ENCODE measurements around the gene ATP13A4.

ATP13A4 gene

DNA sequence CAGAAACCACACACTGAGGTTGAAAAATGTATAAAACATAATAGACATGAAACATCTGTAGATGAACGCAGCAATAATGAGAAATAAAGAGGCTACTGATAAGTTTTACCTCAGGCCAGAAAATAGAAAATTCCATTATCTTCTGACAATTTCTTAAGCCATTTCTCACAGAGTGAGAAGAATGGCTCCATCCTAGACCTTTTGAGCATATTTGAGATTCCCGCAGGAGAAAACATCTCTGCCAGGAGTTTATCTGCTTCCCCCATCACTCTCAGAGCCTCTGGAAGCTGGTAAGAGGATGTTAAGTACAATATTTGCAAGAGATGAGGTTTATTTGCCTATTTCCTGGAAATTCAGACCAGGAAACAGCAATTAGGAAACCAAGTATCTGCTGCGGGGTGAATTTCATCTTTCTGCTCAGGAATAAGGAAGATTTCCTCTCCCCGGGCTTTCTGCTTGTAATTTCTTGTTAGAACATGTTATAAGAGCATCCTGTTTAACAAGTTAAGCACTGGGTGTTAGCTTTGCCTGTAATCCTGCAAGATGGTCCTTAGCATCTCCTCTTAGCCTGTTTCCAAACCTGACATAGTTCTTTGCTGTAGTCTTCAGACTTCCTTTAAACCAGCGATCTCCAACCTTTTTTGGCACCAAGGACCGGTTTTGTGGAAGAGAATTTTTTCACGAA, 54.8 kb downstream of the ATP13A4 start:
- TF ChIP-seq, protein P1, sequence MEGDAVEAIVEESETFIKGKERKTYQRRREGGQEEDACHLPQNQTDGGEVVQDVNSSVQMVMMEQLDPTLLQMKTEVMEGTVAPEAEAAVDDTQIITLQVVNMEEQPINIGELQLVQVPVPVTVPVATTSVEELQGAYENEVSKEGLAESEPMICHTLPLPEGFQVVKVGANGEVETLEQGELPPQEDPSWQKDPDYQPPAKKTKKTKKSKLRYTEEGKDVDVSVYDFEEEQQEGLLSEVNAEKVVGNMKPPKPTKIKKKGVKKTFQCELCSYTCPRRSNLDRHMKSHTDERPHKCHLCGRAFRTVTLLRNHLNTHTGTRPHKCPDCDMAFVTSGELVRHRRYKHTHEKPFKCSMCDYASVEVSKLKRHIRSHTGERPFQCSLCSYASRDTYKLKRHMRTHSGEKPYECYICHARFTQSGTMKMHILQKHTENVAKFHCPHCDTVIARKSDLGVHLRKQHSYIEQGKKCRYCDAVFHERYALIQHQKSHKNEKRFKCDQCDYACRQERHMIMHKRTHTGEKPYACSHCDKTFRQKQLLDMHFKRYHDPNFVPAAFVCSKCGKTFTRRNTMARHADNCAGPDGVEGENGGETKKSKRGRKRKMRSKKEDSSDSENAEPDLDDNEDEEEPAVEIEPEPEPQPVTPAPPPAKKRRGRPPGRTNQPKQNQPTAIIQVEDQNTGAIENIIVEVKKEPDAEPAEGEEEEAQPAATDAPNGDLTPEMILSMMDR (conservative IDR thresholded peaks at IDR 0.05; ENCODE audit: low read depth, low read length) = no peak
- DNase-seq (ENCODE audit: low read depth) = no peak
- H3K4me3 ChIP-seq (ENCODE audit: low read length) = no peak overlapping the region

DNA sequence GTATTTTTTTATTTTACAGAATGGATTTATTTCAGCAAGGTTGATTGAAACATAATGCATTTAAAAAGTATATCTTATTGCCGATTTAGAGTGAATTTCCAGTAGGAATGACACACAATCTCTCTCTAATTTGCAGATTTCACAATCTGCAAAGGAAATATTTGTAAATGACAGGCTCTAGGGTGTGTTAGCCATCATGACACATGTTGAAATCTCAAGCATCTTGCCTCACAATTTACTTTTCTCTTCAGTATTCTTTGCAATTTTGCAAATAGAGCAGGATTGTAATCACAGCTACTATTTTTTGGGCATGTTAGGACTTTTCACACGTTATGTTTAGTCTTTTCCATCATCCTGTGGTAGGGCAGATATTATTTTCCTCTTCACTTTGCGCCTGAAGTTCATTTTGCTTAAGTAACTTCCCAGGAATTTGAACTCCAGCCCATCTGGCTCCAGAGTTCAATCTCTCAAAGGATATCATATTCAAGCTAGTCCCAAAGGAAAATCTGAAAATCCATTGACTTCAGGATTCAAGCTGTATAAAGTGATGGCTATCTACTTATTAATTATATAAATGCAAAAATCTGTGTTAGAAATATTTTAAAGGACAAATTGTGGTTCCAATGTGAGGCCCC, 55.4 kb downstream of the ATP13A4 start:
- DNase-seq (ENCODE audit: low read depth) = no peak
- TF ChIP-seq, protein P1 (conservative IDR thresholded peaks at IDR 0.05; ENCODE audit: low read depth, low read length) = no peak
- H3K4me3 ChIP-seq (ENCODE audit: low read length) = no peak overlapping the region

DNA sequence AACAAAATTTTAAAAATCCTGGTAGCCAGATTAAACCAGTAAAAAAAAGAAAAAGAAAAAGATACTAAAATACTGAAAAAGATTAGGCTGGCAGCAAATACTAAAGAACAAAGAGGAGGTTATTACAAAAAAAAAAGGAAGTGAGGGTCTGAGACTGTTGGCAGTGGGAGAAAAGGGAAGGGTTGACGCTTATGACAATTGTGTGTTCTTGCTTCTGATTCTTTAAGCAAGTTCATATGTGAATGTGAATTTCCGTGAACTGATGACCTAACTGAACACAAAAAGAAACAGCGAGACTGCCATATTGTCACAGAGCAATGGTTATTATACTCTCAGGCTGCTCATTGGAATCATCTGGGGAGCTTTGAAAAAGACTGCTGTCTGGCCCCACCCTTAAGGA, 56.5 kb downstream of the ATP13A4 start:
- no peak overlapping the region for H3K4me3 ChIP-seq (ENCODE audit: low read length)
- DNase-seq (ENCODE audit: low read depth) = no peak
- TF ChIP-seq, protein P1 (conservative IDR thresholded peaks at IDR 0.05; ENCODE audit: low read depth, low read length) = no peak

DNA sequence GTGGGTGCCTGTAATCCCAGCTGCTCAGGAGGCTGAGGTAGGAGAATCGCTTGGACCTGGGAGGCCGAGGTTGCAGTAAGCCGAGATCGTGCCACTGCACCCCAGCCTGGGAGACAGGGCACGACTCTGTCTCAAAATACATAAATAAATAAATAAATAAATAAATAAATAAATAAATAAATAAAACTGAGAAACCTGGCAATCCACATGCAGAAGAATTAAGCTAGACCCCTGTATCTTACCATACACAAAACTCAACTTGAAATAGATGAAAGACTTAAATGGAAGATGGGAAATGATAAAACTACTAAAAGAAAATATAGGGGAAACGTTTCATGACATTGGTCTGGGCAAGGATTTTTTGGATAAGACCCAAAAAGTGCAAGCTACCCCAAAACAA, 58.0 kb downstream of the ATP13A4 start:
- DNase-seq (ENCODE audit: low read depth) = no peak
- no peak overlapping the region for H3K4me3 ChIP-seq (ENCODE audit: low read length)
- TF ChIP-seq, protein P1 (conservative IDR thresholded peaks at IDR 0.05; ENCODE audit: low read depth, low read length) = no peak

DNA sequence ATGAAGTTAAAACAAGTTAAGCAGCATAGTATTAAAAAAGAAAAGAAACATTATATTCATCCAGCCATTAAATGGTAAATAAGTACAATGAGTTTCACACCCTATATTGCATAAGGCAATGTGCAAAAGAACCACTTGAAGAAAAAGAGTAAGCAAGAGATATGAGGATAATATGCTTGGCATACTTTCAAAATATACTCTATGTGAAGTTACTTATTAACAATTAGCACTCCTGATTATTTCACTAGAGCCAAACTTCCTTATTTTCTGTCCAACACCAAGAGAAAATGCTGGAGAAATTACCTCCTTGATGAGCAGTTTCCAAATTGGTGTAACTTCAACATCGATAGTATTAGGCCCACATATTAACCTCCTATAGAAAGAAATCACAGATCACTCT, 63.7 kb downstream of the ATP13A4 start:
- TF ChIP-seq, protein P1 (conservative IDR thresholded peaks at IDR 0.05; ENCODE audit: low read depth, low read length) = no peak
- H3K4me3 ChIP-seq (ENCODE audit: low read length) = no peak overlapping the region

DNA sequence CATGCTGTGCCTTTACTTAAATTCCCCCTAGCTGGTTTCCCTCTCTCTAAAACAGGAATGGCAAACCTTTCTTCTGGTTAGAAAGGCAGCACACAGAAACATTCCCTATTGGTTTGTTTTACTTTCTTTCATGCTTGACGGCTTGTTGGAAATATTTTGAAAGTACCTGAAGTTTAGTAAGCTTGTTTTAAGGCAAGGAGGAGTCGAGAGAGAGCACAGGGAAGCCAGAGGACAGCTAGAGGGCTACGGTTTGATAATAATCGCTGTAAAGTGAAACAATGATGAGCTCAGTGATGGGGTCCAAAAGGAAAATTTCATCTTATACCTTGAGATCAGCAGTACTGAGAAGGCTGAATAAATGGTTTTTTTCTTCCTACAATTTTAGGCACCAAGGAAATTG, 64.1 kb downstream of the ATP13A4 start:
- no peak for DNase-seq (ENCODE audit: low read depth)
- no peak overlapping the region for H3K4me3 ChIP-seq (ENCODE audit: low read length)
- TF ChIP-seq, protein P1 (conservative IDR thresholded peaks at IDR 0.05; ENCODE audit: low read depth, low read length) = no peak

More for the DNA sequence above, 63.7 kb downstream of the ATP13A4 start:
- no peak for DNase-seq (ENCODE audit: low read depth)

DNA sequence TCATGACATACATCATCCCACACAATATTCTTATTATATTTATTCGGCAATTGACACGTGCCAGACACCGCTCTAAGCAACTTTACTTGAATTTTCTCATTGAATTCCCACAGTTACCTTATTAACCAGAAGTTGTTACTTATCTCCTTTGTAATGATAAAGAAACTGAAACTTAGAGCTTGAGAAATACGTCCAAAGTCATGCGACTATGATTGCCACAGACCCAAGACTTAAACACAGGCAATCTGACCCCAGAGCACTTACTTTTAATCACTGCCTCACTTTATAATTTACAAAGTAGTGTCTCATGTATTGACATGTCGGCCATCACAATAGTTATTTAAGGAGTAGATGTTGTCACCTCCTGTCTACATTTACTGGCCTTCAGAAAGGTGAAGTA, 64.7 kb downstream of the ATP13A4 start:
- TF ChIP-seq, protein P1 (conservative IDR thresholded peaks at IDR 0.05; ENCODE audit: low read depth, low read length) = no peak
- no peak overlapping the region for H3K4me3 ChIP-seq (ENCODE audit: low read length)
- no peak for DNase-seq (ENCODE audit: low read depth)
